Right renal pelvis (tissue), 4 donors: ENCODE data around the gene ZBTB45. TPM values are rescaled to one million over a fixed set of nuclear protein-coding genes. Genes with fewer than 3 reads are reported as not detected.

Experiments
- DNase-seq, 4 donors: peaks; one replicate each; pipeline ENCODE4 v3.0.0-alpha.2; 2013; ENCODE audit warnings: low read depth in 4 of 4, low spot score in 3 of 4, missing footprints in 1 of 4
- polyA plus RNA-seq, 4 donors: library from polyadenylated mRNA; unstranded; fragments of 120-200 nt; gene quantifications; one replicate each; pipeline ENCODE4 v1.2.1, GENCODE V29; 2013; ENCODE audit not compliant: insufficient read length in 4 of 4

The ZBTB45 gene
- polyA plus RNA-seq, 4 donors = 9.4 to 16.7 (median 11.4) TPM

DNA sequence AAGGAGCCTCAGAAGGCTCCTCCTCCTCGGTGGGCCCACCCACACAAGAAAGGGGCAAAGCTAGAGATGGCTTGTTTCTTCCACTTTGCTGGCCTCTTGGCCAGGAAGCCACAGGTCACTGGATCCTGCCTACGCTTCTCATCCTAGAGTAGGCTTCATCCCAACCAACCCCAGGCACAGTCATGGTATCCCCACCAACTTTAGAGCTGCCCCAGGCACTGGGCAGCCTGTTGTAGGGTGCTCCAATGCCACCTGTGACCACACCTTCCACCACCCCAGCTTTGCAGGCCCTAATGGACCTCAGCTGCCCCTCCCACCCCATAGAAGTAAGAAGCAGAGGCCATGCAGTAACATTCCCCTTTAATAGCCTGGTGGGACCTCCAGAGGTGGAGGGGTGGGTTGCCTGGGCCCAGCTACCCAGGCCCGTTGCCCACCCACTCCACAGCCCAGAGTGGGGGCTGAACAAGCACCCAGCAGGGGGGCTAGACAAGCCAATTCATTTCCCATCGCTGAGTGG, 35.8 kb upstream of the ZBTB45 start:
- no peak for DNase-seq

DNA sequence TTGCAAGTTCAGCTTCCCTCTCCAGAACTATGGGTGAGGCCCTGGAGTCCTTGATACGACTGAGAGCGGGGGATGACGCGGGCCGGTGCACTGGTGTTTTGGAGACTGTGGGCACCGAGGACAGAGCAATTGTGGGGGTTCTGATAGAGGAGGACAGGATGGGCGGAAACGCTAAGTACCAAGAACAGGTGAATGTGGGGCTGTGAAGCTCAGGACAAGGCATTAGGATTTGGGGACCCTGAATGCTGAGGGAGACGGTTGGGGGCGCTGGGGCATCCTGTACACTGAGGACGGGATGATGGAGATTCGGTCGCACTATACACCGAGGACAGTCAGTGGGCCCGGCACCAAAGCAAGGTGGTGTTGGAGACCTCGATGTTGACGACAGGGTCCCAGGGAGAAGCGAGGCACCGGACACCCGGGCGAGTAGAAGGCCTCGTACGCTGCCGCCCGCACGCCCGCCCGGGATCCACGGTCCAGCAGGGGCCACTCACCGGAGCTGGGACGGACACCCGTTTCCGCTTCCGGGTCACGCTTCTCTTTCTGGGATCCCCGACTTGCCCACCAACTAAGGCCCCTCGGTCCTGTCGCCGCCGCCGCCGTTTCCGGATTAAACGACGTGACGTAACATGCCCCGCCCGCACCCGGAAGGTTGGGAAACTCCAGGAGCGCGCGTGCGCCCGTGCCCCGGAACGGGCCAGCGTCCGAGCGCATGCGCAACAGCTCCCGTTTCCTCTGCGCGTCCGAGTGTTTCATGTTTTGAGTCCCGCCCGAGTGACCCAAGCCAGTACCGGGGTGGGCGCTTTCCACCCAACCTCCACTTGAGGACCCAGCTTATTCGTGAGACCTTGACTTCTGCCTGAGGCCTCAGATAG, 35.1 kb upstream of the ZBTB45 start, which contains the start of gene CHMP2A:
Gene CHMP2A (minus strand): TSS at position 612 of the 875 bp plus-strand sequence. CDS start 893 bp downstream, outside the sequence.
- peak; percentile 92 to 94 (median 94) for DNase-seq

DNA sequence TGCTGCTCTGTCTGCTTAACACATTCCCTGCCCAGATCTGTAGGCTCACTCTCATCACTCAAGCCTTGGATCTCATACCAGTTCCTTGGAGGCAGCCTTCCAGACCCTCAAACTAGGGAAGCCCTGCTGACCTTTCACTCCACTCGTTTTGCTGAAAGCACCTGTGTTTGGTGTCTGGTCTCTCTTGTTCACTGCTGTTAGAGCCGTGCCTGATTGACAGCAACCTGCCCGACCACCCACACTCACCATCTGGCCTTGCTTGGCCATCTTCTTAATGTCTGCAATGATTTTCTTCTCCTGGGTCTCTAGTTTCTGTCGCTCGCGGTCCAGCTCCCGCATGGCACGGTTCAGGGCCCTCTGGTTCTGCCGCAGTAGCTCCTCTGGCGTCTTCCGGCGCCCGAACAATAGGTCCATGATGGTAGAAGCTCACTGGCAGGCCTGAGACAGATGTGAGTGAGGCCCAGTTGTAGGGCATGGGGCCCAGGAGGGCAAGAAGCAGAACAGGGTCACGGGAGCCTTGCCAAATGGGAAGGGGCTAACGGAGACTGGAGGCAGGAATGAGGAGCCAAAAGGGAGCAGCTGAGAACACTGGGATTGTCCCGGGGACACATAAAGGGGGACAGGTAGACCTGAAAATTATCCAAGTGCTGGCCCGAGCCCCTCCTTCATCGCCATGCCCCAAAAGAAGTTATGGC, 34.3 kb upstream of the ZBTB45 start:
- no peak for DNase-seq

DNA sequence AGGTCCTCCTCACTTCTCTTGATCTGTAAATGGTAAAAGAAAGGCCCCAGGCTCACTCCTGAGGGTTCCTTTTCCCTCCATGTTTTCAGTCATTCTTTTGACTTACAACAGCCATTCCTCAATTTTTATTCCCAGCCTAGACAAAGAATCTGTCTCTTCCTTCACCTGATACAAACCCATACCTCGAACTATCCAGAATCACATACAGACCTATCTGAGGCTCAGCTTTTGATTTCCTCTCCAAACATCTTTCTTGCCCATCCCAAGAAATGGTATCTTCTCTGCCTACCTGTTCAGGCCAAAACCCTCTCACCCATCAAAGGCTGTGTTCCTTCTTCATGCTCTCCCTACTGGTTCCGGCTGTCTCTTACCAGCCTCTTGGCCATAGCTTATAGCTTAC, 33.0 kb upstream of the ZBTB45 start:
- no peak for DNase-seq

DNA sequence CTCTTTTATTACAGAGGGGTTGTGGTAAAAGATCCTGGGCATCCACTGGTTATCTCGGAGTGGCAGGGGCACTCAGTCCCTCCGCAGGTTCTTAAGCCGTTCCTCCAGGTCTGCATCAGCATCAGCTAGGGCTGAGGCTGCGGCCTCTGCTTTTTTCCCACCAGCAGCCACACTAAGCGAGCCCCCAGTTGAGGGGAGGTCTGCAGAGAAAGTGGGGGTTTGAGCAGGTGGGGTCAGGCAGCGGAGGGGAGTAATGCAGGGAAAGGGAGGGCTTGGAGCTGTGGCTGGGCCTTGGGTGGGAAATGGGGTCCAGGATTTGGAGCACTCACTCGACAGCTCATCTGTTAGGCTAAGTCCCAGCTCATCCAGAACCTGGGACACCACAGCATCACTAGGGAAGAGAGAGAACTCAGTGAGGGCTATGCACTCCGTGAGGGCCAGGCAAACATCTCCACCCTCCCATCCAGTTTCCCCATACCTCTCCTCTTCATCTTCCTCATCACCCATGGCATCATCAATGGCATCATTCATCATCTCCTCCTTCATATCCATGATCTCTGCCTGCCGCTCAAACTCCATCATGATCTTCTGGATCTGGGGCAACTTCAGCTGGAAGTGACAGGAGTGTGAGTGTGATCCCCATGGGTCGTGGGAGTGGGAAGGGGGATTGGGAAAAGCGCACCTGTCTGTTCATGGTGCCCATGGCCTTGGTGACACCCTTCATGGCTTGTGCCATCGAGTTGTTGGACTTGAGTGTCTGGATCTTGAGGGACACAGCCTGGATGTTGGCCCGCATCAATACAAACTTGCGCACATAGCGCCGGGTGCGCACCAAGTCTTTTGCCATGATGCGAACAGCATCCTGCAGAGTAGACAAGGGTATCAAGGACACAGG, 32.2 kb upstream of the ZBTB45 start:
- no peak for DNase-seq

DNA sequence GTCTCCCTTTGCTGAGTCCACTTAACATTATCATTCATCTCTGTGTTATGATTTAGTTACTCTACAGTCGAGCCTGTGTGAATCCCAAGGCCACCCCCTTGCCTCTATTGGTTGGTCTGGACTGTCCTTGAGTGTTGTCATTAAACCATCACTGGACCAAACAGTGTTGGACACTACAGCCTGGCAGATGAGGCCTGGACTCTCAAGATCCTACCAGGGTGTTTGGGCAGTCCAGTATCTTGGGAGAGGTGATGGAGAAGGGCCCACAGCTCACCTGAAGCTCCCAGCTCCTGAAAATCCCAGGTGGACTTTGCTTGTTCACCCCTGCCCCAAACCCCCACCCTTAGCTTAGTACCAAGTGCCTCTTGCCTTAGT, 31.5 kb upstream of the ZBTB45 start:
- DNase-seq = no peak

DNA sequence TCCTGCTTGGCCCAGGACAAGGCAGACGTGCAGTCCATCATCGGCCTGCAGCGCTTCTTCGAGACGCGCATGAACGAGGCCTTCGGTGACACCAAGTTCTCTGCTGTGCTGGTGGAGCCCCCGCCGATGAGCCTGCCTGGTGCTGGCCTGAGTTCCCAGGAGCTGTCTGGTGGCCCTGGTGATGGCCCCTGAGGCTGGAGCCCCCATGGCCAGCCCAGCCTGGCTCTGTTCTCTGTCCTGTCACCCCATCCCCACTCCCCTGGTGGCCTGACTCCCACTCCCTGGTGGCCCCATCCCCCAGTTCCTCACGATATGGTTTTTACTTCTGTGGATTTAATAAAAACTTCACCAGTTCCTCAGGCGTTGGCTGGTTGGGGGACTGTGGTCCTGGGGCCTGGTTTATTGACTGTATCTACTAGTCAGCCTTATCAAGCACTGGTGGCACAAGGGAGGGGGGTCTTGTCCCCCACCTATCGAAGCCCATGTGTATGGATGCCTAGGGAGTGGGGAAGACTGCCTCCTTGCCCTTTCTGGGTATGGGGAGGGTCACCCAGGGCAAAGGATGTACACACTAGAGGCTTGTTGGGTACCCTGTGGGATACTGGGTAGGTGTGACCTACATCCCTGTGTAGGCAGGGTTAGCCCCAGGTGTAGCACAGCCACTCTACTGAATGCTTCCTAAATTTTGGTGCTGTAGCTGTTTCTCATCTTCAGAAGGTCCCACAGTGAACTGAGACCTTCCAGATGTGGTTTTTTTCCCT, 30.9 kb upstream of the ZBTB45 start:
- no peak for DNase-seq

DNA sequence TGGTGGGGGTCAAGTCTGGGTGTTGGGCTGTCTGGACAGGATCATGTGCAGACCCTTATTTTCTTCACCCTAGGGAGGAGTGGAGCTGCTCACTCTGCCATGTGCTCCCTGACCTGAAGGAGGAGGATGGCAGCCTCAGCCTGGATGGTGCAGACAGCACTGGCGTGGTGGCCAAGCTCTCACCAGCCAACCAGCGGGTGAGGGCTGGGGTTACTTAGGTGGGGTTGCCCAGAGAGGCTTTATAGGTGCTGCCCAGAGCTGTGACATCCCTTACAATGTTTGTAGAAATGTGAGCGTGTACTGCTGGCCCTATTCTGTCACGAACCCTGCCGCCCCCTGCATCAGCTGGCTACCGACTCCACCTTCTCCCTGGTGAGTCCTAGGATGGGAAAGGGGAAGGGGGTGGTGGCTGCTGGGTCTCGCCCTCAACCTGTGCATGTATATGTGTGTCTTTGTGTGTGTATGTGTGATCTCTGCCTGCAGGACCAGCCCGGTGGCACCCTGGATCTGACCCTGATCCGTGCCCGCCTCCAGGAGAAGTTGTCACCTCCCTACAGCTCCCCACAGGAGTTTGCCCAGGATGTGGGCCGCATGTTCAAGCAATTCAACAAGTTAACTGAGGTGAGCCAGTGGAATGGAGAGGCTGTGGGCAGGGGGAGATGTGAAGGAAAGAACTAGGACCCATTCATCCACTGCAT, 30.2 kb upstream of the ZBTB45 start:
- DNase-seq = no peak

DNA sequence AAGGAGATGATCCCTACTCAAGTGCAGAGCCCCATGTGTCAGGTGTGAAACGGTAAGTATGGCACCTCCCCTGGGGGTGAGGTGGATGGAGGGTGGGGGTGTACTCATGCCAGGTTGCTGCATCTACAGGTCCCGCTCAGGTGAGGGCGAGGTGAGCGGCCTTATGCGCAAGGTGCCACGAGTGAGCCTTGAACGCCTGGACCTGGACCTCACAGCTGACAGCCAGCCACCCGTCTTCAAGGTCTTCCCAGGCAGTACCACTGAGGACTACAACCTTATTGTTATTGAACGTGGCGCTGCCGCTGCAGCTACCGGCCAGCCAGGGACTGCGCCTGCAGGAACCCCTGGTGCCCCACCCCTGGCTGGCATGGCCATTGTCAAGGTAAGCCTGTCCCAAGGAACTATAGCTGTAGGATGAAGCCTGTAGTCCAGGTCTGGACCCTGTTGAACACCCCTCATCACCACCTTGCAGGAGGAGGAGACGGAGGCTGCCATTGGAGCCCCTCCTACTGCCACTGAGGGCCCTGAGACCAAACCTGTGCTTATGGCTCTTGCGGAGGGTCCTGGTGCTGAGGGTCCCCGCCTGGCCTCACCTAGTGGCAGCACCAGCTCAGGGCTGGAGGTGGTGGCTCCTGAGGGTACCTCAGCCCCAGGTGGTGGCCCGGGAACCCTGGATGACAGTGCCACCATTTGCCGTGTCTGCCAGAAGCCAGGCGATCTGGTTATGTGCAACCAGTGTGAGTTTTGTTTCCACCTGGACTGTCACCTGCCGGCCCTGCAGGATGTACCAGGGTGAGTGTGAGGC, 29.5 kb upstream of the ZBTB45 start:
- no peak for DNase-seq

DNA sequence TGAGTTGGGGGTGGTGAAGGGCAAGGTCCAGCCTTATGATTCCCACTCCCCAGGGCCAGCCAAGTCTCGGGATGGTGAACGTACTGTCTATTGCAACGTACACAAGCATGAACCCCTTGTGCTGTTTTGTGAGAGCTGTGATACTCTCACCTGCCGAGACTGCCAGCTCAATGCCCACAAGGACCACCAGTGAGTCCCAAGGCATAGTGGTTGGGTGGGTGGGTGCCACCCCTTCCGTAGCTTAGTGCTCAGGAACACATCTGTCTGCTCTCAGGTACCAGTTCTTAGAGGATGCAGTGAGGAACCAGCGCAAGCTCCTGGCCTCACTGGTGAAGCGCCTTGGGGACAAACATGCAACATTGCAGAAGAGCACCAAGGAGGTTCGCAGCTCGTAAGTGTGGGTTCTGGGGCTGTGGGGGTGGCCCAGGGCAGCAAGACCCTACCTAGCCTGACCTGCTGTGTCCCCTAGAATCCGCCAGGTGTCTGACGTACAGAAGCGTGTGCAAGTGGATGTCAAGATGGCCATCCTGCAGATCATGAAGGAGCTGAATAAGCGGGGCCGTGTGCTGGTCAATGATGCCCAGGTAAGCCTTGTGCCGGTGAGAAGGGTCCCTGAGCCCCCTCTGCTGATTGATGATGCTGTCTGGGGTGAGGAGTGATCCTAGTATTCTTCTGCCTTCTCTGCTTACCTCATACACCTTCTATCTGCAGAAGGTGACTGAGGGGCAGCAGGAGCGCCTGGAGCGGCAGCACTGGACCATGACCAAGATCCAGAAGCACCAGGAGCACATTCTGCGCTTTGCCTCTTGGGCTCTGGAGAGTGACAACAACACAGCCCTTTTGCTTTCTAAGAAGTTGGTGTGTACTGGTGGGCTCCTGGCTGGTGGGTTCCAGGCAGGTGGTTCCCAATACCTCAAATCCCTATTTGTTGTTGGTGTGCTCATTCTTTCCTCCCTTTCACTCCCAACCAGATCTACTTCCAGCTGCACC, 28.0 kb upstream of the ZBTB45 start:
- no peak for DNase-seq

DNA sequence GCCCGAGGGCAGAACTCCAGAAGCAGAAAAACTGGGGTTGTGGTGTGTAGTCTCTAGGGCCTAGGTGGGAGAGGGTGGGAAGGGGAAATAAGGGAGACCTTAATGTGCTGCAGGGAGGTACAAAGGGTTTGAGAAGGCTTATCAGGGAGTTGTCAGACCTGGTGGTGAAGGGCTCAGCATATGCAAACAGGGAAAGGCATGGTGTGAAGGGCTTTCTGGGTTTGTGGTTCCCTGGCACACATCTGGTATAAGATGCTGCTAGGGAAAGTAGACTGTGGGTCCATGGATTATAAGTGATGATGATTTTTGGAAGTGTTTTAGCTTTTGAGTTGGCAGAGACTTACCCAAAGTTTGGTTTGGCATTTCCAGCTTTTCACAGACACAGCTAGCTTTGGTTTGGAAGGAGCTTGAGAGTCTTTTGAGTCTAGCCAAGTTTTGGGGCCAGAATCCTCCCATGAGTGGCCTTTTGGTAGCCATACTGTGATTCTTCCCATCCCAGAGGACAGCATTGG, 26.5 kb upstream of the ZBTB45 start:
- DNase-seq = no peak

DNA sequence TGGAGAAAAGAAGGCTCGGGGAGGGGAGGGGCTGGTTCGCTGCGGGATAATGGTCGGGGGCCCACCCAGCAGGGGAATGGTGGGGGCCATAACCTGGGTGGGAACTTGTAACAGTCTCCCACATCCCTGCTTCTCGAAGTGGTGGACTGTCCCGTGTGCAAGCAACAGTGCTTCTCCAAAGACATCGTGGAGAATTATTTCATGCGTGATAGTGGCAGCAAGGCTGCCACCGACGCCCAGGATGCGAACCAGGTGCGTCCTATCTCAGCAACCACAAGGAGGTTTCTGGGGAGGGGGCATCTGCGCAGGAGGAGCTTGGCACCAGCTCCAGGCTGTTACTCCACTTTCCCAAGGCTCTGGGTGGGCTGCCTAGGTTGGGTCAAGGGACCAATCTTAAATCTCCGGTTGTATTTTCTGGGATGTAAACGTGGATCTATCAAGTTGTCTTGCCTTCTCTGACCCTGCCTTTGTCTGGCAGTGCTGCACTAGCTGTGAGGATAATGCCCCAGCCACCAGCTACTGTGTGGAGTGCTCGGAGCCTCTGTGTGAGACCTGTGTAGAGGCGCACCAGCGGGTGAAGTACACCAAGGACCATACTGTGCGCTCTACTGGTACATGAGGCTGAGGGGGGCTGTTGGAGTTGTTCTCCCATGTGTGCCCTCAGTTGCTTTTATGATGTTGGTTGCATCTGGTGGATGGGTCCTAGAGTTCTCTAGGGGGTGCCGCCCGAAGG, 25.8 kb upstream of the ZBTB45 start:
- DNase-seq = no peak

DNA sequence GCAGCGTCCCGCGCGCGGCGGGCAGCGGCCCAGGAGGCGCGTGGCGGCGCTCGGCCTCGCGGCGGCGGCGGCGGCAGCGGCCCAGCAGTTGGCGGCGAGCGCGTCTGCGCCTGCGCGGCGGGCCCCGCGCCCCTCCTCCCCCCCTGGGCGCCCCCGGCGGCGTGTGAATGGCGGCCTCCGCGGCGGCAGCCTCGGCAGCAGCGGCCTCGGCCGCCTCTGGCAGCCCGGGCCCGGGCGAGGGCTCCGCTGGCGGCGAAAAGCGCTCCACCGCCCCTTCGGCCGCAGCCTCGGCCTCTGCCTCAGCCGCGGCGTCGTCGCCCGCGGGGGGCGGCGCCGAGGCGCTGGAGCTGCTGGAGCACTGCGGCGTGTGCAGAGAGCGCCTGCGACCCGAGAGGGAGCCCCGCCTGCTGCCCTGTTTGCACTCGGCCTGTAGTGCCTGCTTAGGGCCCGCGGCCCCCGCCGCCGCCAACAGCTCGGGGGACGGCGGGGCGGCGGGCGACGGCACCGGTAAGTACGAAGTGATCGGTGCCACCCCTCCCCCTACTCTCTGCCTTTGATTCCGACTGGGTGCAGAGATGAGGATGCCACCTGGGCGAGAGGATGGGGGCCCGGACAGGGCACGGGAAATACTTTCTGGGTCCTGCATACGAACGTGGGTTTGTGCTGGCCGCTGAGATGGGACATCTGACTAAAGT, 25.1 kb upstream of the ZBTB45 start:
- peak in 1 of 4 donors; percentile 56 for DNase-seq

DNA sequence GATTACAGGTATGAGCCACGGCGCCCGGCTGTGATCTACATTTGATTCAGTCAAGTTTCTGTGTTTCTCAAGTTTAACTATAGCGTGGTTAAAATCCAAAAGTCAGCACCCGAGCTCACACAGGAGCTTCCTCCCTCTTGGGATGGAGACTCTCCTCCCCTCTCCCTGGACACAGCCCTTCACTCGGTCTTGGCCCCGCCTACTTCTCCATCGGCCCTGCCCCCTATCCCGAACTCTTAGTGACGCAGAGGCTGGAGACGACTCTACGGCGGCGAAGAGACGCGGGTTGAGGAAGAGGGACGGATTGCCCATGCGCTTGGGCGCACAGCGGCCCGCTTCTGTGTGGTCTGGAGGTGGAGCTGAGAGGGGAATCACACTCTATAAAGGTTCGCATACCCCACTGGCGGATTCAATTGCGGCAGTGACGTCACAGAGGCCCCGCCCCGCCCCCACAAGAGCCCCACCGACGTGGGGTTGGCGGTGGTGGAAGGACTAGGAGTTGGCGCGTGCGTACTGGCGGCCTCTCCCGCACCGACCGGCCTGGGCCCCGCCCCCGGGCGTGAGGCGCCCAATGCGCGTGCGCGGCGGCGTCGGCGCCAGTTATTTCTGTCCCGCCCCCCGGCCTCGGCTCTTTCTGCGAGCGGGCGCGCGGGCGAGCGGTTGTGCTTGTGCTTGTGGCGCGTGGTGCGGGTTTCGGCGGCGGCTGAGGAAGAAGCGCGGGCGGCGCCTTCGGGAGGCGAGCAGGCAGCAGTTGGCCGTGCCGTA, 24.4 kb upstream of the ZBTB45 start, which contains the start of gene TRIM28:
Gene TRIM28 (plus strand): TSS at position 239 of the 765 bp plus-strand sequence. CDS start 694 bp downstream, outside the sequence.
- DNase-seq = peak; percentile 95 to 98 (median 97)
